ENCODE results near the gene EIF2S3.
"Not testable (repeated sequence)": the region's sequence is repeated elsewhere in the genome, so short reads cannot be mapped to it uniquely, and the experiment has no call there.

The EIF2S3 gene

GRCh38 chrX:24050522-24051318 lies 4.0 kb upstream of the EIF2S3 start:
- not testable (repeated sequence) for DNase-seq

DNA sequence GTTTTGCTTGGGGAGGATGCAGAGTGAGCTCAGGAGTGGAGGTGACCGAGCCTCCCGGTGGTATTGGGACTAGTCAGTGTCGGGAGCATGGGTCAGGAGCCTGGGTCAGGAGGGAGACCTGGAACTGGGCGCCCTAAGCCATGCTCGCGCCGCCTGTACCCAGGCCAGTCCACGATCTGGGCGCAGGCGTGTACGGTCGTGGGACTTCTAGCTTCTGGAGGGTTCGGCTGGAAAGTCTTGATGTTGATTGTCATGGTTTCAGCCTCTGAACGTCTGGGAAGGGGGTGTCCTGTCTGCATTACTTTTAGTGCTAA lies 244 bp downstream of the EIF2S3 start:
- DNase-seq = no peak

GRCh38 chrX:24063488-24063887 lies 8.7 kb downstream of the EIF2S3 start:
- DNase-seq = no peak

DNA sequence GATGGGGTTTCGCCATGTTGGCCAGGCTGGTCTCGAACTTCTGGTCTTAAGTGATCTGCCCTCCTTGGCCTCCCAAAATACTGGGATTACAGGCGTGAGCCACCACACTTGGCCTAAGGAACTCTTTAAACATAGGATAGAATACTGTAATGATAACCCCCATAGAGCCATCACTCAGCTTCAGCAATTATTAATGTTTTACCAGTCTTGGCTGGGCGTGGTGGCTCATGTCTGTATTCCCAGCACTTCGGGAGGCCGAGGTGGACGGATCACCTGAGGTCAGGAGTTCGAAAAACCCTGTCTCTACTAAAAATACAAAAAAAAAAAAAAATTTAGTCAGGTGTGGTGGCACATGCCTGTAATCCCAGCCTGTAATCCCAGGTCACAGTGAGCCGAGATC lies 15.1 kb downstream of the EIF2S3 start:
- DNase-seq = no peak

DNA sequence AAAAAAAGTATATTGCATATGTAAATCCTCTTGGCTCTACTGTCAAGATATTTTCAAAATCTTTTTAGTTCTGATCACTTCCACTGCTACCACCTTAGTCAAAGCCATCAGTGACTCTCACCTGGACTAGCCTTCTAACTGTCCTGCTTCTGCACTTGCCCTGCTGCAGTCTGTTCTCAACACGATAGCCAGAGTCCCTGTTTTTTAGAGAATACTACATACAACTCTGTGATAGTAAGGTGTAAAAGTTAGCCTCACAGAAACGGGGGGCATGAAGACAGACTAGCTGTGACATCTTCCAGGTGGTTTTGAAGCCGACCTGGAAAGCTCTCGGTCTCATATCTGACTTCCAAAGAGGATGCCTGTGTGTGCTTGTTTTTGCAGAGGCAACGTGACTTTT lies 24.7 kb downstream of the EIF2S3 start:
- no peak for DNase-seq

GRCh38 chrX:24080245-24080644 lies 25.5 kb downstream of the EIF2S3 start:
- DNase-seq = not testable (repeated sequence)

GRCh38 chrX:24080704-24081103 lies 25.9 kb downstream of the EIF2S3 start:
- DNase-seq = no peak

GRCh38 chrX:24081661-24082154 lies 27.0 kb downstream of the EIF2S3 start:
- no peak for DNase-seq

GRCh38 chrX:24082447-24082846 lies 27.7 kb downstream of the EIF2S3 start:
- no peak for DNase-seq

- no peak for DNase-seq
Observed at GRCh38 chrX:24085101-24085500, 30.3 kb downstream of the EIF2S3 start.

DNA sequence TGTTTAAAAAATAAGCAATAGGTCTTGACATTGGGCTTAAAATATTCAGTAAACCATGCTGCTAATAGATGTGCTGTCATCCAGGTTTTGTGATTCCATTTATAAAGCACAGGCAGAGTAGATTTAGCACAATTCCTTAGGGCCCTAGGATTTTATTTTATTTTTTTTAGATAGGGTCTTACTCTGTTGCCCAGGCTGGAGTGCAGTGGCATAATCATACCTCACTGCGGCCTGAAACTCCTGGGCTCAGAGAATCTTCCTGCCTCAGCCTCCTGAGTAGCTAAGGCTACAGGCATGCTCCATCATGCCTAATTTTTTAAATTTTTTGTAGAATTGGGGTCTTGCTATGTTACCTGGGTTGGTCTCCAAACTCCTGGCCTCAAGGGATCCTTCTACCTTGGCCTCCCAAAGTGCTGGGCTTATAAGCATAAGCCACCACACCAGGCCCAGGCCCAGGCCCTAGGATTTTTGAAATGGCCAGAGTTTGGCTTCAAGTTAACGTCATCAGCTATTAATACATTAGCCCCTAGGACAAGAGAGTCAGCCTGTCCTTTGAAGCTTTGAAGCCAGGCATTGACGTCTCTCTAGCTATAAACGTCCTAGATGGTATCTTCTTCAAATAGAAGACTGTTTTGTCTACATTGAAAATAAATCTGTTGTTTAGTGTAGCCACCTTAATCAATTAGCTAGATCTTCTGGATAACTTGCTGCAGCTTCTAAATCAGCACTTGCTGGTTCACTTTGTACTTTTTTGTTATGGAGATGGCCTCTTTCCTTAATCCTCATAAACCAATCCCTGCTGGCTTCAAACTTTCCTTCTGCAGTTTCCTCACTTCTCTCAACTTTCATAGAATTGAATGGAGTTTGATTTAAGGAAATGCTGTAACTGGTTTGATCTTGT lies 35.8 kb downstream of the EIF2S3 start:
- DNase-seq = no peak

- no peak for DNase-seq
Observed at GRCh38 chrX:24093746-24094145, 39.0 kb downstream of the EIF2S3 start.

DNA sequence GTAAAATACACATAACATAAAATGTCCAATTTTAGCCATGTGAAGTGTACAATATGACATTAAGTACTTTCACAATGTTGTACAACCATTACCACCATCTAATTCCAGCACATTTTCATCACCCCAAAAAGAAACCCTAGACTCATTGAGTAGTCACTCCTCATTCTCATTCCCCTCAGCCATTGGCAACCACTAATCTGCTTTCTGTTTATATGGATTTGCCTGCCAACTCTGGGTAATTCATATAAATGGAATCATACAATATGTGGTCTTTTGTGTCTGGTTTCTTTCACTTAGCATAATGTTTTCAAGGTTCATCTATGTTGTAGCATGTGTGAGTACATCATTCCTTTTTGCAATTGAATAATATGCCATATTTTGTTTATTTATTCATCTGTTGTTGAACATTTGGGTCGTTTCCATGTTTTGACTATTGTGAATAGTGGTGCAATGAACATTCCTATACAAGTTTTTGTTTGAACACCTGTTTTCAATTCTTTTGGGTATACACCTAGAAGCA lies 43.0 kb downstream of the EIF2S3 start:
- no peak for DNase-seq

DNA sequence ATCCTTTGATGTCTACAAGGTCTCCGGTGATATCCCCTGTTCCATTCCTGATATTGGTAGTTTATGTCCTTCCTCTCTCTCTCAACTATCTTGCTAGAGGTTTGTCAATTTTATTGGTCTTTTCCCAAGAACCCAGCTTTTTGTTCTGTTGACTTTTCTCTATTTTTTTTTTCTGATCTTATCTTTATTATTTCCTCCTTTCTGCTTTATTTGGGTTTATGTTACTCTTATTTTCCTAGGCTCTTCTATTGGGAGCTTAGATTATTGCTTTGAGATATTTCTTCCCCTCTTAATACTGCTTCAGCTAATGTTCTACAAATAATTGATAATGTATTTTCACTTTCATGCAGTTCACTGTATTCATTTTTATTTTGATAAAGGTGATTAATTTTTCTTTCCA lies 44.2 kb downstream of the EIF2S3 start:
- no peak for DNase-seq

GRCh38 chrX:24099394-24099793 lies 44.6 kb downstream of the EIF2S3 start:
- DNase-seq = no peak

GRCh38 chrX:24100713-24101112 lies 46.0 kb downstream of the EIF2S3 start:
- no peak for DNase-seq

DNA sequence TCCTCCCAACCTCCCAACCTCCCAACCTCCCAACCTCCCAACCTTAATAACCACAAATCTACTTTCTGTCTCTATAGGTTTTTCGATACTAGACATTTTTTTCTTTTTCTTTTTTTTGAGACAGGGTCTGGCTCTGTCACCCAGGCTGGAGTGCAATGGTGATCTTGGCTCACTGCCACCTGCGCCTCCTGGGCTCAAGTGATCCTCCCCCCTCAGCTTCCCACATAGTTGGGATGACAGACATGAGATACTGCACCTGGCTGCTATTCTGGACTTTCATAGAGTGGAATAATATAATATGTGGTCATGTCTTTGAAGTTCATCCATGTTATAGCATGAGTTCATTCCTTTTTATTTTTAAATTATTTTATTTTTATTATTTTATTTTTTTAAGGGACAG lies 55.3 kb downstream of the EIF2S3 start:
- no peak for DNase-seq

- no peak for DNase-seq
Observed at GRCh38 chrX:24113181-24113580, 58.4 kb downstream of the EIF2S3 start.

- no peak for DNase-seq
Observed at GRCh38 chrX:24117258-24117657, 62.5 kb downstream of the EIF2S3 start.

- DNase-seq = no peak
Observed at GRCh38 chrX:24124244-24124799, 69.6 kb downstream of the EIF2S3 start.

- DNase-seq = no peak
Observed at GRCh38 chrX:24125028-24125612, 70.4 kb downstream of the EIF2S3 start.
